ENCODE results near the gene CNTN4.

DNA sequence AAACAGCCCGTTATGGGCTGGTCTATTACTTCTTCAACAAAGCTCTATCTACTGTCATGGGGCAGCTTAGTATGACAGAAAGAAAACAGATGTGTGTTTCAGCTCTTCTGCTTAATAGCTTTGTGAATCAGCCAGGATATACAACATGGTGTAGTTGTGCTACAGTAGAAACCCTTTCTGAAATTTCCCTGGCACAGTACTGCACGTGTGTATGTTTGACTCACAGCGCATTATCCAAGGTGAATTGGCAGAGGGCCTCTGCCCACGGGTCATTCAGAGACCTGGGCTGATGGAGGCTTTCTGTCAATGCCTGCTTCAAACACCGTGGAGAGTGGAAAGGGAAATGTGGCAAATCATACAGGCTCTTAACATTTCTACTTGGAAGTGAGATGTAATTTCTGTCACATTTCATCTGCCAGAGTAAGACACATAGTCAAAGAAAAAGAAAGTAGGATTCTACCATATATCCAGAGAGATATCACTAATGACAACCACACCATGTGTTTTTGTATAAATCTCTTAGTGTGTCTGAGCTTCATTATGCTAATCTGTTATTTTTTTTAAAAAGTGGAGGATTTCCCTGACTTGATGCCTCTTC, 505.1 kb downstream of the CNTN4 start:
- TF ChIP-seq, protein P1, sequence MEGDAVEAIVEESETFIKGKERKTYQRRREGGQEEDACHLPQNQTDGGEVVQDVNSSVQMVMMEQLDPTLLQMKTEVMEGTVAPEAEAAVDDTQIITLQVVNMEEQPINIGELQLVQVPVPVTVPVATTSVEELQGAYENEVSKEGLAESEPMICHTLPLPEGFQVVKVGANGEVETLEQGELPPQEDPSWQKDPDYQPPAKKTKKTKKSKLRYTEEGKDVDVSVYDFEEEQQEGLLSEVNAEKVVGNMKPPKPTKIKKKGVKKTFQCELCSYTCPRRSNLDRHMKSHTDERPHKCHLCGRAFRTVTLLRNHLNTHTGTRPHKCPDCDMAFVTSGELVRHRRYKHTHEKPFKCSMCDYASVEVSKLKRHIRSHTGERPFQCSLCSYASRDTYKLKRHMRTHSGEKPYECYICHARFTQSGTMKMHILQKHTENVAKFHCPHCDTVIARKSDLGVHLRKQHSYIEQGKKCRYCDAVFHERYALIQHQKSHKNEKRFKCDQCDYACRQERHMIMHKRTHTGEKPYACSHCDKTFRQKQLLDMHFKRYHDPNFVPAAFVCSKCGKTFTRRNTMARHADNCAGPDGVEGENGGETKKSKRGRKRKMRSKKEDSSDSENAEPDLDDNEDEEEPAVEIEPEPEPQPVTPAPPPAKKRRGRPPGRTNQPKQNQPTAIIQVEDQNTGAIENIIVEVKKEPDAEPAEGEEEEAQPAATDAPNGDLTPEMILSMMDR (IDR thresholded peaks at IDR 0.05; ENCODE audit: low read depth, low read length): no peak
- no peak for TF ChIP-seq EZH2phosphoT487 (IDR thresholded peaks at IDR 0.05; ENCODE audit: low read depth)

Data from OCI-LY3 (cell line).